Esophagus muscularis mucosa (tissue), 4 donors: ENCODE results near the gene HS3ST6. TPM values are rescaled to one million over a fixed set of nuclear protein-coding genes. Genes with fewer than 3 reads are reported as not detected.
A peak's percentile ranks its signal among the peaks of the same experiment; 100 is the strongest.

Experiments
- DNase-seq: peaks from one replicate; pipeline ENCODE4 v3.0.0-alpha.2; 2017; ENCODE audit errors: extremely low spot score
- H3K27ac ChIP-seq, 4 donors: fragments of 200-600 bp; sonication (generic); replicated peaks in 1 of 4; 1 replicate in 3 of 4; 2 replicates in 1 of 4; pipeline ENCODE4 v1.5.1; 2016 to 2019; ENCODE audit warnings: mild to moderate bottlenecking in 1 of 4
- H3K27me3 ChIP-seq, 4 donors: fragments of 200-600 bp; sonication (generic); one replicate each; pipeline versions ENCODE4 v1.5.1 to v1.6.0; 2016 to 2019
- H3K36me3 ChIP-seq, 4 donors: fragments of 200-600 bp; sonication (generic); one replicate each; pipeline ENCODE4 v1.5.1; 2016 to 2019
- H3K4me1 ChIP-seq, 4 donors: fragments of 200-600 bp; sonication (generic); one replicate each; pipeline ENCODE4 v1.5.1; 2016 to 2019
- H3K4me3 ChIP-seq, 4 donors: fragments of 200-600 bp; sonication (generic); 1 replicate in 2 of 4; 2 replicates in 2 of 4; pipeline ENCODE4 v1.5.1; 2016 to 2019; ENCODE audit warnings: mild to moderate bottlenecking in 4 of 4, moderate library complexity in 1 of 4
- H3K9me3 ChIP-seq, 4 donors: fragments of 200-600 bp; sonication (generic); 1 replicate in 3 of 4; 2 replicates in 1 of 4; pipeline ENCODE4 v1.5.1; 2016 to 2019
- CTCF ChIP-seq, 3 experiments: fragments of 200-600 bp in 2 of 3; fragments of 450-650 bp in 1 of 3; sonication (generic) in 2 of 3; IDR thresholded peaks; one replicate each; pipeline ENCODE4 v1.5.1; 2017 to 2019; ENCODE audit warnings: antibody characterized with exemption in 3 of 3, mild to moderate bottlenecking in 2 of 3, moderate library complexity in 1 of 3
- EP300 ChIP-seq: sonication (generic); formaldehyde crosslinking; IDR thresholded peaks from one replicate; pipeline ENCODE4 v1.6.1; 2017; ENCODE audit warnings: antibody characterized with exemption
- POLR2A ChIP-seq: fragments of 450-650 bp; IDR thresholded peaks from one replicate; pipeline ENCODE4 v1.6.1; 2017; ENCODE audit warnings: antibody characterized with exemption, moderate library complexity, mild to moderate bottlenecking, low read depth
- POLR2AphosphoS5 ChIP-seq, 2 donors: sonication (generic); formaldehyde crosslinking; IDR thresholded peaks; one replicate each; pipeline ENCODE4 v1.6.1; 2017; ENCODE audit warnings: antibody characterized with exemption in 2 of 2
- WGBS: methylation state at CpG from one replicate; pipeline ENCODE4 v1.1.5; 2018; 5-methylcytosine and 5-hydroxymethylcytosine counted together
- intact Hi-C: fragments of 100-400 bp; cut with DNase I; formaldehyde crosslinking; loops from one replicate; pipeline ENCODE4 v1.15.1; 2023
- total RNA-seq, 4 donors: library from RNA; depleted of rRNA; stranded (reverse); fragments of >200 nt; gene quantifications; one replicate each; pipeline versions ENCODE4 v1.1.0 to v1.2.1, GENCODE V29; 2016

Gene HS3ST6
- not detected for total RNA-seq

- Histone ChIP-seq H3K9me3 (no peaks in the 10 kb centered on the region), H3K36me3 (no peaks in the 10 kb centered on the region), H3K4me1 (peaks cover 0 to 24% (median 19%) of the 10 kb centered on the region in 4 donors), H3K27ac (no peak within 1 kb of the TSS), H3K27me3 (peaks cover 0 to 99% (median 46%) of the 10 kb centered on the region in 4 donors), H3K4me3 (peak within 1 kb of the TSS in 1 of 4 donors; percentile 14)
- DNase-seq = no peak
- WGBS = 26% methylated on average over 6 of the region's 71 CpGs
- intact Hi-C loops = no loop called here
- TF ChIP-seq POLR2A = no peak
- TF ChIP-seq CTCF (IDR thresholded peaks at IDR 0.05) = no peak
- no peak for TF ChIP-seq POLR2AphosphoS5 (IDR thresholded peaks at IDR 0.05)
- no peak for TF ChIP-seq EP300
These were observed at the start of gene HS3ST6 for GRCh38 chr16:1918351-1919326. Gene HS3ST6 (minus strand): TSS chr16:1918415. CDS start chr16:1918323, 92 bp downstream.

GRCh38 chr16:1966460-1966859 is 48.2 kb upstream of the HS3ST6 start, which contains the start of gene RNF151:
Gene RNF151 (plus strand): TSS chr16:1966856. CDS start chr16:1966882, 26 bp downstream.
- no peaks in the 10 kb centered on the region for H3K9me3 ChIP-seq
- H3K4me3 ChIP-seq = peak within 1 kb of the TSS; percentile 74 to 100 (median 92)
- H3K27ac ChIP-seq = peak within 1 kb of the TSS; percentile 93 to 99 (median 98)
- DNase-seq = no peak
- intact Hi-C loops = no loop called here
- TF ChIP-seq POLR2AphosphoS5 (IDR thresholded peaks at IDR 0.05) = no peak
- TF ChIP-seq POLR2A = no peak
- no peak for TF ChIP-seq CTCF (IDR thresholded peaks at IDR 0.05)
- TF ChIP-seq EP300 = no peak
- H3K36me3 ChIP-seq = peaks cover 18 to 26% (median 21%) of the 10 kb centered on the region in 4 donors
- H3K27me3 ChIP-seq = peaks cover 0 to under 1% (median 0%) of the 10 kb centered on the region in 4 donors
- peaks cover 31 to 51% (median 38%) of the 10 kb centered on the region in 4 donors for H3K4me1 ChIP-seq
- 93% methylated on average over 3 of the region's 6 CpGs for WGBS

GRCh38 chr16:1965396-1966001 is 47.3 kb upstream of the HS3ST6 start:
- peaks cover 31 to 52% (median 36%) of the 10 kb centered on the region in 4 donors for H3K4me1 ChIP-seq
- WGBS = 9% methylated on average over 19 of the region's 24 CpGs
- H3K27me3 ChIP-seq = no peaks in the 10 kb centered on the region
- peak overlapping the region; percentile 93 to 99 (median 98) for H3K27ac ChIP-seq
- intact Hi-C loops = no loop called here
- no peaks in the 10 kb centered on the region for H3K9me3 ChIP-seq
- H3K4me3 ChIP-seq = peak overlapping the region; percentile 74 to 100 (median 92)
- no peak for DNase-seq
- TF ChIP-seq POLR2AphosphoS5 (IDR thresholded peaks at IDR 0.05) = no peak
- TF ChIP-seq EP300 = no peak
- no peak for TF ChIP-seq CTCF (IDR thresholded peaks at IDR 0.05)
- TF ChIP-seq POLR2A = no peak
- H3K36me3 ChIP-seq = peaks cover 25 to 35% (median 26%) of the 10 kb centered on the region in 4 donors

- intact Hi-C loops = no loop called here
- WGBS = under 1% methylated on average over 29 of the region's 97 CpGs
These were observed 46.5 kb upstream of the HS3ST6 start, which contains the start of gene RPS2 for GRCh38 chr16:1964506-1965395. Gene RPS2 (minus strand): TSS chr16:1964826. CDS start chr16:1964625, 201 bp downstream.

More at GRCh38 chr16:1964506-1965395, 46.5 kb upstream of the HS3ST6 start, which contains the start of gene RPS2:
- Histone ChIP-seq H3K4me1 (peaks cover 38 to 58% (median 43%) of the 10 kb centered on the region in 4 donors), H3K4me3 (peak within 1 kb of the TSS; percentile 74 to 100 (median 92)), H3K27me3 (no peaks in the 10 kb centered on the region), H3K36me3 (peaks cover 25 to 35% (median 26%) of the 10 kb centered on the region in 4 donors), H3K9me3 (no peaks in the 10 kb centered on the region), H3K27ac (peak within 1 kb of the TSS; percentile 93 to 99 (median 98))
- DNase-seq = peak; percentile 100
- TF ChIP-seq CTCF (IDR thresholded peaks at IDR 0.05) (peak in 2 of 3 experiments; percentile 23 to 27), POLR2AphosphoS5 (IDR thresholded peaks at IDR 0.05) (peak; percentile 96 to 100), POLR2A (peak; percentile 97), EP300 (peak; percentile 14)
